Activated CD8-positive, alpha-beta memory T cell treated with anti-CD3 and anti-CD28 coated beads, Interleukin-2, amount 50 U/mL, for 1 hour (primary cell): ENCODE results near the gene GATAD2B.
"Not testable (repeated sequence)": the region's sequence is repeated elsewhere in the genome, so short reads cannot be mapped to it uniquely, and the experiment has no call there.

ENCODE experiments used
- DNase-seq: peaks from one replicate; pipeline ENCODE4 v3.0.0-alpha.2; 2020; ENCODE audit errors: extremely low read depth

GATAD2B gene

DNA sequence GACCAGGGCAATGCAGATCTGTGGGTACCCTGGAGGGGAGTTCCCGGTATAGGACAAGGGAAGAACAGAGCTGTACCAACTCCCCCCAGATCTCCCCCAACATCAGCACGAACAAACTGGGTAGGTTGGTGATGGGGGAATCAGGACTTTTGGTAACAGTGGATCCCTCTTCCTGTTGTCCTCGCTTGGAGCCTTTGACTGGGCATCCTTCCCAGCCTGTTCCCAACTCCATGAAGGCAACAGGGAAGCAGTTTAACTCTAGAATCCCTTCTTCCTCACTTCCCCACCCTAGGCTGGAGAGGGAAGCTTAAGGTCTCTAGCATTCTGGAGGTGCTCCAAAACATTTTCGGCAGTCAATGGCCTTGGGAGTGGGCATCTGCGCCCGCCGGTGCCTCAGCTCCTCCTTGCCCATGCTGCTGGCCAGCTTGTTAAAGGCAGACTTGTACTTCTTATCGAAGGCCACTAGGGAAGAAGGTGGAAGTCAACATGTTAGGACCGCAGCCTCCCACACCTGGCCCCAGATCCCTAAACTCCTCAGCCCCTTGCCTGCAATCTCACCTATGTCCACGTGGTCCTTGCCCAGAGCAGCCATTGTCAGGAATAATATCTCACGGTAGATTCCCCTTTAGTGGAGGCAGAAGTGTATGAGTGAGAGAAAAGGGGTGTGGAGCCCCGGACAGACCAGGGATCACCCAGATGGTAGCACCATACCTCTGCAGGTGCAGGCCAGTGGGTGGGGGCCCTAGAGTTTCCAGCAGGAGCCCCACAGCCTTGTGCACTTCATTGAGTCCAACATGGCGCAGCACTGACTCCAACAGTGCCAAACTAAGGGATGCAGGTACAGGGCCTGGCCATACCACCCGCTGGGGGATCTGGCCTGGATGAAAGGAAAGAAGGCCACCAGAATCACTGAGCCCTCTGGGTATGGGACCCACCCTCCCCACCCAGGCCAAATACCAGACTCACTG, 7.5 kb upstream of the GATAD2B start:
- DNase-seq: no peak

DNA sequence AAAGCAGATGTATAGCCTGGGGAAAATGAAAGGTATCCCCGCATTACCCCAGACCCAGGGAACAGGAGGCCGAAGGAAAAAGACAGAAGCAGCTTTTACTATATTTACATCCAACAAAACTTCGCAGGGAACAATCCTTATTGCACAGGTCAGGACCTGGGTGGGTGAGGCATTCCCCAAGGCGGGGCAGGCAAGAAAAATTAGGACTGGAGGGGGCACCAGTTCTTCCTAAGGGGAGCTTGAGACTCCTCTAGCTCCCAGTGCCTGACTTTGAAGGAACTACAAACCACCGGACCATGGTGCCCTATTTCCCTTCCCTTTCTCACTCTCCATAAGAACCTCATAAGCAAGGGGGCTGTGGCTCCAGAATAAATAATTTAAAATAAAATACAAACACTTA, 6.7 kb upstream of the GATAD2B start:
- no peak for DNase-seq

DNA sequence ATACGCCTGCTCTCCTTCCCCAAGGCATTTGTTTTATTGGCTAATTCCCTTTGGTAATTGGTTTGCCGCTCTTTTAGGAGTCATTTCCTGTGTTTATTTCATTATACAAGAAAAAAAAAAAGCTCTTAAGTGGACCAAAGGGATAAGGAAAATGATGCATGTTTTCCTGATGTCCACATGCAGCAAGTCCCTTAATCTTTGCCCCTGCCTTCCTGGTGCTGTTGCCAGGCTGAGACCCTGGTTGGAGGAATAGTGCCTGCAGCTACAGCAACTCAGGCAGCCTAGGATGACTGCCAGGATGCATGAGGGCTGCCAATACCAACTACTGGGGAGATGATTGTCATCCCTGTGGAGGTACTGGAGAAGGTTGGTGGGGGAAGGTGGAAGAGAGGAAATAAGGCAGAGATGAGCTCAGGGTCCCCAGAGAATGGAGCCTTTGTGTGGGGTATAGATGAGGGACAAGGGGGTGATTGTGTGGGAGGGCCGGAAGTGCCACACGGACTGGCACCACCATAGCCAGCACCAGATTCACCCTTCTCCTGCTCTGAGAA, 6.1 kb upstream of the GATAD2B start:
- DNase-seq: no peak

DNA sequence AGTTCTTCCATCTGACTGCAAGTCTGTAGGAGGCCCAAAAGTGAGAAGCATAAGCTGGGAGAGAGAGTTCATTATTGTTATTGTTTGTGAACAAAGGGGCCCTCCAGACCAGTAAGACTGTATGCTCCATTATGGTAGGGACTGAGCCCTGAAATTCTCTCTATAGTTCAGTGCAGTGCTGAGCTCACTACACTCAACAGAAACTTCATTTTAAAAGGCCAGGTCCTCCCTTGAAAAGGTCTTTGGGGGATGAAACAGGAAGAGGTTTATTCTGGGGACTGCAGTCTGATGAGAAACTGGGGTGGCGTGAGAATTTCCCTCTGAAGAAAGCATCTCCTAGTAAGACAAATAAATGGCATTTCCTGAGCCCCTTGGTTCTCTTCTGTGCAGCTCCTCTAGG, 5.5 kb upstream of the GATAD2B start:
- DNase-seq: no peak

DNA sequence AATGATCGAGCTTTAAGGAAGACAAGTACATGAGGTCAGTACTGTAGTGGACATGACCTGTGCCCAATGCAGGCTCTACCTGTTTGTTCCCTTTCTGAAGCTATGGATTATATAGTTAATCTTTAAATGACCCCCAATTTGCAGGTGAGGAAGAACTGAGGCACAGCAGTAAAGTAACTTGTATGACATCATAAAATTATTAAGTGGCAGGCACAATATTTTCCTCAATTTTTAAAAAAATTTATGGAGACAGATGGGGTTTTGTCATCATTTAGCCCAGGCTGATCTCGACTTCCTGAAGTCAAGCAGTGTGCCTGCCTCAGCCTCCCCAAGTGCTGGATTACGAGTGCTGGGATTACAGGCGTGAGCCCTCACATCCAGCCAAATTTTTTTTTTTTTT, 3.6 kb upstream of the GATAD2B start:
- DNase-seq: no peak

DNA sequence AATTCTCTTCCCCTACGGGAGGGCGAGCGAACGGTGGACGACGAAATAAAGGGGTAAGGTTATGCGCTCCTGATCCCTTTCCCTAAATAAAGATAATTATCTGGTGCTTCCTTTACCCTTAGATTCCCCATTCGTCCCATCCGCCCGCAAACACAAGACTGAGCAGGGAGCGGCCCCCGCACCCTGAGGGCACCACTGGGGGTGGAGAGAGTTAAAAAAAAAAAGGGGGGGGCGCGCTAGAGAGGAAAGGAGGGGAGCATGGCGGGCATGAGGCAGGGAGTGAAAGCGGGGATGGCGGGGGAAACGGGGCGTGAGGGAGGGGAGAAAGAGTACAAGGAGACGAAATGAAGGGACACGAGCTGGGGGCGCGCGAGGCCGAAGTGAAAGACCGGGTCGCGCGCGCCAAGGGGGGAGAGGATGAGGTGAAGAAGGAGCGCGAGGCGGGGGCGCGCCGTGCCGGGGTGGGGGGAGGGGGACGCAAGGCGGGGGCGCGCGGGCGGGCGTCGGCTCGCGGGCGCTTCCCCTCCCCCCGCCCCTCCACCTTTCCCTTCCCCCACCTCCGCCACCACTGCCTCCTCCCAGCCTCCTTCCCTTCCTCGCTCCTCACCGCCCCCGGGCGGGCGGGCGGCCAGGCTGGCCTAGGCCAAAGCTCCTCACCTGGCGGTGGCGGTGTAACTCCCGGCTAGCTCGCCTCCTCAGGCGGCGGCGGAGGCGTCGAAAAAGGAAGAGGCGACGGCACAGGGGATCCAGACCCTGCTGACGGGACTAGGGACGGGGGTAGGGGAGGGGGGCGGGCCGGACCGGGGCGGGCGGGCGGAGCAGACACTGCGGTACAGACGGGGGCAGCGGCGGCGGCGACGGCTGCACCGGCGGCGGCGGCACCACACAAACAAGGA, 448 bp downstream of the GATAD2B start:
- DNase-seq: no peak

DNA sequence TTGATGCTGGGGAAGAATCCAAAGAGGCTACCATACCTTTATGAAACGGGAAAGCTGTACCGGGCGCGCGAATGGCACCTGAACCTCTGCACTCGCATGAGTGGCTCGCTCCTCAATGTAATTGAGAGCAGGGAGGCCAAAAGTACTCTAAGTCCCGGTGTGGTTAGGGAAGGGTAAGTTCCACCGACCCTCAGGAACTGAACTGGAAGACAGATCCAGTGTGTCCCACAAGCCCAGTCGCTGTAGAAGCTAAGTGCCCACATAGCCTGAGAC, 1.0 kb downstream of the GATAD2B start:
- DNase-seq: no peak

DNA sequence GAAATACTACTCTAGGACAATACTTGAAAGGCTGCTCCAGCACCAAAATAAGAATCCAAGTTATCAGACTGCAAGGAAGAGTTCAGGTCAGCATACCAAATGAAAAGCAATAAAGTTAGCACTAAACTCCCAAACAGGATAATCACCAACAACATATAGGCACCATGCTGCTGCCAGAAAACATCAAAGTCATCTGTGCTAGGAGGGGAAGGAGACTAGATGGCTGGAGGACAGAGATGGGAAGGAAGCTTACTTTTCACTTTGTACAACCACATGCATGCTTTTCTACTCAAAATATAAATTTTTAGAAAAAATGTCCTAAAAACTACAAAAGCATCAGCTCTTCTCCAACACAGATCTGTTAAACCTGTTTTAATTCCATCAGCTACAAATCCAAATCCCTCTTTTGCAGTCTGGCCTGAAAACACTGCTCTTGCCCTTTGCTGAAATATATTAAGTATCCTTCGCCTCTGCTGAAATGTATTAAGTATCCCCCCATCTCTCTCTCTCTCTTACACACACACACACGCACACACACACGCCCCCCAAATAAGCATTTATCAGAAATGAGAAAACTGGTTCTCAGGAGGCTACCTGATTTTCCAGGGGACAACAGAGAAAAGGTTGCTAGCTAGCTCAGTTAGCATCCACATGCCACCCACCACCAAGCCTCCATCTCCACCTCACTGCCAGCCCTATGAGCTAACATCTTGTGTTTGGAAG, 1.5 kb downstream of the GATAD2B start:
- DNase-seq: no peak

DNA sequence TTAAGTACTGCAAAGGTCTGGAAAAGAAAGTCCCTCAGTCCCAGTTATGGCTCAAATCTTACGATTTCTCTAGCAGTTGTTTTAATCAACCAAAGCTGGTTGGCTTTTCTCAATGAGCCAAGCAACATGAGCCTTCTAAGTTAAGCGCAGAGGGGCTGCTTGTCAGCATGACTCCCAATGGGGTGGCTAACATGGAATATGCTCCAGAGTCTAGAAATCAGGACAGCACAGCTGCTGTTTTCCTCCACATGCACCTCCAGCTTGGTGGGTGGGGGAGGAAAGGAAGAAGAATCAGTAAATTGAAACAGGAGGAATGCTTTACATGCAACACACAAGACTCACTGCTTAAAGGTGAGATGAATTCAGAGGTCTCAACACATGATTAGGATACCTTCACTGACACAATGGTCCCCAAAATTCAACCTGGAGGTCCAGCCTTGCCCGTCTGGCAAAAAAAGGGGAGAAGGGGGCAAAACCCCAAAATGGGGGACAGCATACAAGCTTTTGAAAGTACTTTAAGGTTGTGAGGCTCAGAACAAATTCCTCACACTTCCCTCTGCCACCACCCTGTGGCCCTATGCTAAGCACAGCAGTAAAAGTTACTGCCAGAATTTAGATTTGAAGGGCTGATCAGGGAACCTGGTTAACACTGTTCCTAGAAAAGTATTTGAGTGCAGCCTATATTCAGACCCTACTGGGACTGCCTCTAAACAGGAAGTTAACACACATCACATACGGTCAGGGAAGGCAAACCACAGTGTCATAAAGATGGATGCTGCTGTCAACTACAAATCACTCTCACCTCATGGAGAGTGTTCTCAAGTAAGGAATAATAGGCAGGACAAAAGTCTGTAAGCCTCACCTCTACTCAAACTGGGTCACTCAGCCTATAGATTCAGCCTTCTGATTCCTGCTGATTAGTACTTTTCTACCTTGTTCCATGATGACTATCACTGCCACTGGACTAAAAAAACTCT, 2.6 kb downstream of the GATAD2B start:
- no peak for DNase-seq

DNA sequence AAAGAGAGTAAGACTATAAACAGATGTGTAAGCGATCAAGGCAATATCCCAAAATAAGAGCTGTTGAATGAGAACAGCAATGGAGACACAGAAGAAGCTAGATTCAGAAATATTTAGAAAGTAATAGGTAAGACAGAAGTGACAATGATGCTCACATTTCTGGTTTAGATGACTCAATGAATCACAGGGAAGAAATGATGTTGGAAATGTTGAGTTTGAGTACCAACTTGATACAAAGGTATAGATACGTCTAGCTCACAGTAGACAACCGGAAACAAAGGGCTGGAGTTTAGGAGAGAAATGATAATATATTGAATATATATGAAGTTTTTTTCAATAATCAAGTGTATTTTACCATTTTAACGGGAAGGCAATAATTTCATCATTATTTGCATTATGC, 6.5 kb downstream of the GATAD2B start:
- DNase-seq: no peak

DNA sequence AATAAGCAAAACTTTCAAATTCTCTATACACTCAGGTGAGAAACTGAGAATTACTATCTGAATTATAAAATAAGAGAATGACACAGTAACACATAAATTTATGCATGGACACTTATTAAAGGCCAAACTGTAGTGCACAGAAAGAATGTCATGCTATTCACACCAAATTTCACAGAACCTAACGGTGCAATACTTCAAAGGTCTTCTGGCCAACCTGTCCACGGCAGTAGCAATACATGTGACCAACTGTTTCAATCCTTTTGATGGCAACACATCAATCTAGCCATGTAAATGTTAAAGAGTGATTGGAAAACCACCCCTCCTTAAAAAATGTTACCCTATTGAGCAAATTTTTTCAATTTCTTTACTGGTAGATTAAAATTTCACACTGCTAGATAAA, 10.4 kb downstream of the GATAD2B start:
- no peak for DNase-seq

DNA sequence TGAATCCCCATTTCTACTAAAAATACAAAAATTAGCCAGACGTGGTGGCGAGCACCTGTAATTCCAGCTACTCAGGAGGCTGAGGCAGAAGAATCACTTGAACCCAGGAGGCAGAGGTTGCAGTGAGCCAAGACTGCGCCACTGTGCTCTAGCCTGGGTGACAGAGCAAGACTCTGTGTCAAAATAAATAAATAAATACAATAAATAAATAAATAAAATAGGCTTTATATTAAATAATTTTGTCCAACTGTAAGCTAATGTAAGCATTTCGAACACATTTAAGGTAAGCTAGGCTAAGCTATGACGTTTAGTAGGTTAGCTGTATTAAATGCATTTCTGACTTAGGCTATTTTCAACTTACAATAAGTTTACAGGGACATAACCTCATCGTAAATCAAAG, 12.2 kb downstream of the GATAD2B start:
- DNase-seq: not testable (repeated sequence)

DNA sequence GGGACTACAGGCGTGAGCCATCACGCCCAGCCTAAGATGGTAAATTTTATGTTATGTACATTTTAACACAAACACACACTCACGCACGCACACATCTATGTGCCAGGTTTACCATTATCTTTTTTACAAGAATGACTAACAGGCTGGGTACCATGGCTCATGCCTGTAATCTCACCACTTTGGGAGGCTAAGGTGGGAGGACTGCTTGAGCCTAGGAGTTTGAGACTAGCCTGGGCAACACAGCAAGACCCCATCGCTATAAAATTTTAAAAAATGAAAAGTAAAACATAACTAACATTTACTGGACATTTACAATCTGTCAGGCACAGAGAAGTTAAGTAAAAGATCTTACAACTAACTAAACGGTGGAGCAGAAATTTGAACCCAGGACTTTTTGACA, 14.7 kb downstream of the GATAD2B start:
- DNase-seq: no peak

DNA sequence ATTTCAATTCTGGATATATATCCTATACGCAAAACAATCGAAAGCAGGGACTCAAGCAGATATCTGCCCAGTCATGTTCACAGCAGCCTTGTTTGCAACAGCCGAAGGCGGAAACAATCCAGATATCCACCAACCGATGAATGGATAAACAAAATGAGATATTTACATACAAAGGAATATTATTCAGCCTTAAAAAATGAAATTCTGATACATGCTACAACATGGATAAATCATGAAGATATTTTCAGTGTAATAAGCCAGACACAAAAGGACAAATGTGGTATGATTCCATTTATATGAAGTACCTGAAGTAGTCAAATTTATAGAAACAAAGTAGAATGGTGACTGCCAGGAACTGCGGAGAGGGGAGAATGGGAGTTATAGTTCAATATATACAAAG, 15.6 kb downstream of the GATAD2B start:
- DNase-seq: no peak

DNA sequence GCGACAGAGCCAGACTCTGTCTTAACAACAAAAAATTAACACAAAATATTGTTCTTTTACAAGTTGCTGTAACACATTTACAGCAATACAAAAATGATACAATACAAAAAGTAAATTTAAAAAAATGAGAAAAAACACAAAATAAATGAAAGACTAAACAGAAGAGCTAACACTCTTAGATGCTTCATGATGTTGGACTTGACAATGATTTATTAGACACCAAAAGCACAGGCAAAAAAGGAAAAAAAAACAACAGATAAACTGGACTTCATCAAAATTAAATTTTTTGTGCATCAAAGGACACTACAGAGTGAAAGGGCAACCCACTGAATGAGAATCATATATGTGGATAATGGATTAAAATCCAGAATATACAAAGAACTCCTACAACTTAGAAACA, 16.4 kb downstream of the GATAD2B start:
- no peak for DNase-seq

DNA sequence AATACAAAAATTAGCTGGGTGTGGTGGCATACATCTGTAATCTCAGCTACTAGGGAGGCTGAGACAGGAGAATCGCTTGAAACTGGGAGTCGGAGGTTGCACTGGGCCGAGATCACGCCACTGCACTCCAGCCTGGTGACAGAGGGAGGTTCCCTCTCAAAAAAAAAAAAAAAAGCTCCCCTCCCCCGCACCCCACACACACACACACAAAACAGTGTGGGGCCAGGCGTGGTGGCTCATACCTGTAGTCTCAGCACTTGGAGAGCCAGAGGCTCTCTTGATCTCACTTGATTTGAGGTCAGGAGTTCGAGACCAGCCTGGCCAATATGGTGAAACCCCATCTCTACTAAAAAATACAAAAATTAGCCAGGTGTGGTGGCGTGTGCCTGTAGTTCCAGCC, 16.9 kb downstream of the GATAD2B start:
- not testable (repeated sequence) for DNase-seq

DNA sequence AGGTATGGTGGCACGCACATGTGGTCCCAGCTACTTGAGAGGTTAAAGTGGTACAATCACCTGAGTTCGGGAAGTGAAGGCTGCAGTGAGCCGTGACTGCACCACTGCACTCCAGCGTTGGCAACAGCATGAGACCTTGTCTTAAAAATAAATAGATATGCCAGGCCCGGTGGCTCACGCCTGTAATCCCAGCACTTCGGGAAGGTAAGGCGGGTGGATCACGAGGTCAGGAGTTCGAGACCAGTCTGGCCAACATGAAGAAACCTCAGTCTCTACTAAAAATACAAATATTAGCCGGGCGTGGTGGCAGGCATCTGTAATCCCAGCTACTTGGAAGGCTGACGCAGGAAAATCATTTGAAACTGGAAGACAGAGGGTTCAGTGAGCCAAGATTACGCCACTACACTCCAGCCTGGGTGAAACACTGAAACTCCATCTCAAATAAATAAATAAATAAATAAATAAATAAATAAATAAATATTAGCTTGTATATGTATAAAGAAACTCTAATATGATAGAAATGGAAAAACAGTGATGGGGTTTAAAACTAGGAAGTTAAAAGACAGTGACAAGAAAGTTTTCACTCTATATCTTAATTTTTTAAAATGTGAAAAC, 18.8 kb downstream of the GATAD2B start:
- DNase-seq: no peak

DNA sequence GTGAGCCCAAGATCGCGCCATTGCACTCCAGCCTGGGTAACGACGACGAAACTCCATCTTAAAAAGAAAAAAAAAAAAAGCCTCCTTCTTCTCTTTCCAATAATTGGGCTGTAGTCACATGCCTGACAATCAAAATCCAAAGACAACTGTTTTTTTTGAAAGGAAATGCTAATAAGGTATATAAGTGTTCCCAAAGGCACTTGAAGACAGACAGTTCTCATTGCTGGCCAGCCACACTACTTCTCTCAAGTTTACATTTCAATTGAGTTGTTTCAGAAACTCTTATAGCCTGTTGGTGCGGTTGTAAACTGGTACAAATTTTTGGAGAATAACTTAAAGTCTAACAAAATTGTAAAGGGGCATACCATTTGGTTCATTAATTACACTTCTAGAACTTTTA, 23.3 kb downstream of the GATAD2B start:
- no peak for DNase-seq

DNA sequence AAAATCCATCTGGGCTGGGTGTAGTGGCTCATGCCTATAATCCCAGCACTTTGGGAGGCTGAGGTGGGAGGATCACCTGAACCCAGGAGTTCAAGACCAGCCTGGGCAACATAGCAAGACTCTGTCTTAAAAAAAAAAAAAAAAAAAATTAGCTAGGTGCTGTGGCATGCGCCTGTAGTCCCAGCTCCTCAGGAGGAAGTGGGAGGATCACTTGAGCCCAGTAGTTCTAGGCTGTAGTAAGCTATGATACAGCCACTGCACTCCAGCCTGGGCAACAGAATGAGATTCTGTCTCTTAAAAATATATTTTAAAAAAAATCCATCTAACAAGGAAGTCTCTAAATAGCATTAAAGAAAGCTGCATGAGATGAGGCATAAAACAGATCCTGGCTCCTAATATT, 26.9 kb downstream of the GATAD2B start:
- DNase-seq: not testable (repeated sequence)

DNA sequence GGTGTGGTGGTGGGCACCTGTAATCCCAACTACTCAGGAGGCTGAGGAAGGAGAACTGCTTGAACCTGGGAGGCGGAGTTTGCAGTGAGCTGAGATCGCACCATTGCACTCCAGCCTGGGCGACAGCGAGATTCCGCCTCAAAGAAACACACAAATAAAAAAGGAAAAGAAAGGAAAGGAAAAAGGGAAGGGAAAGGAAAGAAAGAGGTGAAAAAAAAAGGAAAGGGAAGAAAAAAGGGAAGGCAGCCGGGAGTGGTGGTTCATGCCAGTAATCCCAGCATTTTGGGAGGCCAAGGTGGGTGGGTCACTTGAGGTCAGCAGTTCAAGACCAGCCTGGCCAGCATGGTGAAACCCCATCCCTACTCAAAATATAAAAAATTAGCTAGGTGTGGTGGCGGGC, 31.7 kb downstream of the GATAD2B start:
- not testable (repeated sequence) for DNase-seq
